Fibroblast of mammary gland (primary cell): Measurements from ENCODE around the gene SLIT2.

Experiments
- DNase-seq: peaks from one replicate; pipeline ENCODE4 v3.0.0-alpha.2; 2010; ENCODE audit warnings: low read depth
- H3K4me3 ChIP-seq: 2 replicates; pipeline ENCODE4 v1.5.1; 2011; ENCODE audit warnings: low read depth, mild to moderate bottlenecking, low read length, moderate library complexity; ENCODE audit not compliant: control insufficient read depth
- TF ChIP-seq, protein P1 (sequence below): conservative IDR thresholded peaks from 2 replicates; pipeline ENCODE4 v1.5.1; 2011; ENCODE audit warnings: low read depth, low read length, inconsistent platforms; ENCODE audit not compliant: control insufficient read depth, insufficient read depth

Gene SLIT2

DNA sequence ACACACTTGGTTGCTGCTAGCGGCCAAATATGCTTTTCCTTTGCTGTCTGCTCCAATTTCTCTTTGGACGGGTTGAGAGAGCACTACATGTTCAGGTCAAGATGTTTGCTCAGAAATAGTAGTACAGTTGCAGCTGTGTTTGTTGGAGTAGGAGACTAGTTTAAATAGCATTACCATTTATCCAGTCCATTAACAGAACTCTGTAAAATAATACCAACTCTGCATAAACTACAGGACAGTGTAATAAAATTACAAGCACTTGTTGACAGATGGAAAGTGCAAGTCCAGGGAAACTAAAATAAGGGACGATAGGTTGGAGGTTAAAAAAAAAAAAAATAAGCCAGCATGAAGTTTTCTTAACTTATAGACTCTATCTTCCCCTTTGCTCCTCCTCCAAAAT is 20.2 kb downstream of the SLIT2 start:
- TF ChIP-seq, protein P1, sequence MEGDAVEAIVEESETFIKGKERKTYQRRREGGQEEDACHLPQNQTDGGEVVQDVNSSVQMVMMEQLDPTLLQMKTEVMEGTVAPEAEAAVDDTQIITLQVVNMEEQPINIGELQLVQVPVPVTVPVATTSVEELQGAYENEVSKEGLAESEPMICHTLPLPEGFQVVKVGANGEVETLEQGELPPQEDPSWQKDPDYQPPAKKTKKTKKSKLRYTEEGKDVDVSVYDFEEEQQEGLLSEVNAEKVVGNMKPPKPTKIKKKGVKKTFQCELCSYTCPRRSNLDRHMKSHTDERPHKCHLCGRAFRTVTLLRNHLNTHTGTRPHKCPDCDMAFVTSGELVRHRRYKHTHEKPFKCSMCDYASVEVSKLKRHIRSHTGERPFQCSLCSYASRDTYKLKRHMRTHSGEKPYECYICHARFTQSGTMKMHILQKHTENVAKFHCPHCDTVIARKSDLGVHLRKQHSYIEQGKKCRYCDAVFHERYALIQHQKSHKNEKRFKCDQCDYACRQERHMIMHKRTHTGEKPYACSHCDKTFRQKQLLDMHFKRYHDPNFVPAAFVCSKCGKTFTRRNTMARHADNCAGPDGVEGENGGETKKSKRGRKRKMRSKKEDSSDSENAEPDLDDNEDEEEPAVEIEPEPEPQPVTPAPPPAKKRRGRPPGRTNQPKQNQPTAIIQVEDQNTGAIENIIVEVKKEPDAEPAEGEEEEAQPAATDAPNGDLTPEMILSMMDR, result no peak
- H3K4me3 ChIP-seq, result no peak overlapping the region
- DNase-seq, result no peak

DNA sequence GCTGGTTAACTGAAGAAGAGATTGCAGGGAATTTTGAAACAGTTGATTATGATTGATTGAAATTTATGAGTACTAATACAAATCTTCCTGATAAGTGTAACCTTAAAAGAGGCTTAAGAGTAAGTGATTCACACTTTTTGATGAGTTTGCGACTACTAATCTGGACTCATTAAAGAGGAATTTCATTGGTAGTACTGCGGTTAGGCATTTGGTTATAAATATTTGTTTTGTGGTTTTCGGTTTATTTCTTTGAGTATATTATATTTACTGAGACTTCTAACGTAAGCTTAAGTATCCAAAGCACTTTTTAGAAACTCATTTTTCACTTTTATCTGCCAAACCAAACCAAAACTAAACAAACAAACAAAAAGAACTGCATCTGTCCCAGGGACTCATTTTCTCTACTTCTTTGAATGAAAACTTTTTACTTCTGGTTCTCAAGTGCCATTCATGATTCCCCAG is 20.7 kb downstream of the SLIT2 start:
- TF ChIP-seq, protein P1, result no peak
- DNase-seq, result peak; percentile 85
- H3K4me3 ChIP-seq, result no peak overlapping the region

DNA sequence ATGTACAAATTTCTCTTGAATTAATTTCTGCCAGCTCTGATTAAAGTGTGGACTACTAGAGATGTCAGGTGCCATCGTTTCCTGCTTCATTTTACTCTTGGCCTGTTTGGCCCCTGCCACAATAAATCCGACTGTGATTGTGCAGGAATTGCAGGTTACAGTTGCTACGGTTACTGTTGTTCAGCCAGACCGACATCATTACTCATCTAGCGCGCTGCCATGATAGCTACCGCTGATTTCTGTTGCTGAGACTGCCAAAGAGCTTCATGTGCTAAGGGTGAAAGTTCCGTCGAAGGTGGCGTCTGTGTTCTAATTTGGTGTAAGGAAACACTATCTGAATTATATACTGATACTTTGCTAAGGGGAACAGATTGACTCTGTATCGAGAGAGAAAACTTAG is 22.1 kb downstream of the SLIT2 start:
- no peak for DNase-seq
- TF ChIP-seq, protein P1, result no peak
- H3K4me3 ChIP-seq, result no peak overlapping the region

DNA sequence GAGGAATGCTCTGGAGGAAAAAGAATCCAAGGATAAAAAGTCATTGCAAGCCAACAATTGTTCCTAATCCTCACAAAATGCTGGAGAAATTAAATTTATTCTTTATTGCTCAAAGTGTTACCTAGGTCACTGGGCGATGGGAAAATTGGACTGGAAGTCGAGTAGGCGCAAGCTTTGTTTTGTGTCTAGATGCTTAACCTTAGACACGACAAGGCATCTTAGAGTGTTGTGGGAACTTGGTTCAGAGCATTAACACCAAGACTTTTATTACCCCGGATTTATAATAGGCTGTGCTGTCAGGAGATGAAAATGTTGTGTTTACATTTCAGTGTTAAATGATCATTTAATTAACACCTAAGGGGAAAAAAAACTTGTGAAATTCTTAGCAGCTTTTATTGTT is 25.1 kb downstream of the SLIT2 start:
- no peak for DNase-seq
- TF ChIP-seq, protein P1, result no peak
- H3K4me3 ChIP-seq, result no peak overlapping the region

DNA sequence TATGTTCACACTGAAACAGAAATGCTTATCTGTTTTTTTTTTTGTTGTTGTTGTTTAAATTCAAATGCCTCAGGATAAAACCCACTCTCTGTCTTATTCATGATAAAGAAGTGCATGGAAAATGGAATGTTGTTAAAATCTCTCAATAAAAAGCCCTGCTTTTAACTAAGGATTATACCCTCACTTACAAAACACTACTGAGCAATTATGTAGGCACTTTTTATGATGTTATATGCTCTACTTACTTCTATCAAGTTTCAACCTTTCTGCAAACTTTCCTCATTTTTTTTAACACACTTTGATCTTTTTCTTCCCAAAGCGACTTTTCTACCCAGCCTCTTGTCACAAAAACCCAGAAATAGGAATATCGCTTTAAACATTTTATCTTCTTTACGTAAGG is 26.5 kb downstream of the SLIT2 start:
- no peak overlapping the region for H3K4me3 ChIP-seq
- DNase-seq, result no peak
- TF ChIP-seq, protein P1, result no peak

DNA sequence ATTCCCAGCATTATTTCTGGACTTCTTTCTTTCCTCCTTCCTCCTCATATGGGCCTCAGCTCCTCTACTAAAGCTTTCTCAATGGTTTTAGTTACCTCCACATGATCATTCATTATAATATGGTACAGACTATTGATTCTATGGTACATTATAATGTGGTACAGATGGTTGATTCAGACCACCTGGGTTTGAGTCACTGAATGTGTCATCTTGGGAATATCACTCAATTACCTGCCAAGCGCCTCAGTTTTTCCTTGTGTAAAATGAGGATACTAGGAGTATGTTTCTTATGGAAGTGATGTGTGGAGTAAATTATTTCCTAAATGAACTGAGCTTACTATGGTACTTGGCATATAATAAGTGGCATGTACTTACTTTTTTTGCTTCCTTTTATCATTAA is 27.7 kb downstream of the SLIT2 start:
- DNase-seq, result peak; percentile 62
- TF ChIP-seq, protein P1, result no peak
- no peak overlapping the region for H3K4me3 ChIP-seq

DNA sequence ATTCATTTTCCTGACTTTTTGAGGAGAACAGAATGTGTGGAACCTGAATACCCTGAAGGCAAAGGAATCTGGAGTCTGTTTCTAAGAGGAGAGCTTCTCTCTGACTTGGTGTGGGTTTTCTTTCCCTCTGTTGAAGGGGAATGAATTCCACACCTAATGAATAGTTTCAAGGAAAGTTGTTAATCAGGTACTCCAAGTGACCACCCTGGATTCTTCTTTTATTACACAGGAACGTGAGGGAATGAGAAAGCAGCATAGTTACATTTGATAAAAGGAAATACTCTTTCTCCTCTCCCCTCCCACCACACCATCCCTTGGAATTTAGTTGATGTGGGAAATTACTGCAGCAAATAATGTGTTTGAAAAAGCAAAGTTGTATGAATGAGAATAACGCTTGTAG is 29.7 kb downstream of the SLIT2 start:
- no peak overlapping the region for H3K4me3 ChIP-seq
- TF ChIP-seq, protein P1, result no peak
- no peak for DNase-seq
